ENCODE measurements around the gene PCDHA5.

The PCDHA5 gene

DNA sequence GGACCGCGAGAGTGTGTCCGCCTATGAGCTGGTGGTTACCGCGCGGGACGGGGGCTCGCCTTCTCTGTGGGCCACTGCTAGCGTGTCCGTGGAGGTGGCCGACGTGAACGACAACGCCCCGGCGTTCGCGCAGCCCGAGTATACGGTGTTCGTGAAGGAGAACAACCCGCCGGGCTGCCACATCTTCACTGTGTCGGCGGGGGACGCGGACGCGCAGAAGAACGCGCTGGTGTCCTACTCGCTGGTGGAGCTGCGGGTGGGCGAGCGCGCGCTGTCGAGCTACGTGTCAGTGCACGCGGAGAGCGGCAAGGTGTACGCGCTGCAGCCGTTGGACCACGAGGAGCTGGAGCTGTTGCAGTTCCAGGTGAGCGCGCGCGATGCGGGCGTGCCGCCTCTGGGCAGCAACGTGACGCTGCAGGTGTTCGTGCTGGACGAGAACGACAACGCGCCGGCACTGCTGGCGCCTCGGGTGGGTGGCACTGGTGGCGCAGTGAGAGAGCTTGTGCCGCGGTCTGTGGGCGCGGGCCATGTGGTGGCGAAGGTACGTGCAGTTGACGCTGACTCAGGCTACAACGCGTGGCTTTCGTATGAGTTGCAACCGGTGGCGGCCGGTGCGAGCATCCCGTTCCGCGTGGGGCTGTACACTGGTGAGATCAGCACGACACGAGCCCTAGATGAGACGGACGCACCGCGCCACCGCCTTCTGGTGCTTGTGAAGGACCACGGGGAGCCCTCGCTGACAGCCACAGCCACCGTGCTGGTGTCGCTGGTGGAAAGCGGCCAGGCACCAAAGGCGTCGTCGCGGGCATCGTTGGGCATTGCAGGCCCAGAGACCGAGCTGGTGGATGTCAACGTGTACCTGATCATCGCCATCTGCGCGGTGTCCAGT is 14.5 kb downstream of the PCDHA5 start:
- H3K27ac ChIP-seq (ENCODE audit: extremely low read depth, low read depth, low read length) = no peak overlapping the region
- H3K9me3 ChIP-seq (ENCODE audit: control insufficient read depth, insufficient read depth, low read depth, low read length) = no peaks in the 10 kb centered on the region
- TF ChIP-seq, protein P1, sequence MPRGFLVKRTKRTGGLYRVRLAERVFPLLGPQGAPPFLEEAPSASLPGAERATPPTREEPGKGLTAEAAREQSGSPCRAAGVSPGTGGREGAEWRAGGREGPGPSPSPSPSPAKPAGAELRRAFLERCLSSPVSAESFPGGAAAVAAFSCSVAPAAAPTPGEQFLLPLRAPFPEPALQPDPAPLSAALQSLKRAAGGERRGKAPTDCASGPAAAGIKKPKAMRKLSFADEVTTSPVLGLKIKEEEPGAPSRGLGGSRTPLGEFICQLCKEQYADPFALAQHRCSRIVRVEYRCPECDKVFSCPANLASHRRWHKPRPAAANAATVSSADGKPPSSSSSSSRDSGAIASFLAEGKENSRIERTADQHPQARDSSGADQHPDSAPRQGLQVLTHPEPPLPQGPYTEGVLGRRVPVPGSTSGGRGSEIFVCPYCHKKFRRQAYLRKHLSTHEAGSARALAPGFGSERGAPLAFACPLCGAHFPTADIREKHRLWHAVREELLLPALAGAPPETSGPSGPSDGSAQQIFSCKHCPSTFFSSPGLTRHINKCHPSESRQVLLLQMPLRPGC (tag by site-specific recombination; IDR thresholded peaks at IDR 0.05) = no peak
- TF ChIP-seq ZNF214 (tag by site-specific recombination; IDR thresholded peaks at IDR 0.05; ENCODE audit: borderline replicate concordance) (no peak), BCL11B (tag by site-specific recombination; IDR thresholded peaks at IDR 0.05; ENCODE audit: low read depth) (no peak), ZNF19 (tag by site-specific recombination; IDR thresholded peaks at IDR 0.05; ENCODE audit: low read depth) (no peak), ZNF175 (tag by site-specific recombination; IDR thresholded peaks at IDR 0.05) (no peak), ZNF121 (tag by site-specific recombination; IDR thresholded peaks at IDR 0.05) (no peak), ZNF660 (tag by site-specific recombination; IDR thresholded peaks at IDR 0.05) (no peak)
- TF ChIP-seq, protein P2, sequence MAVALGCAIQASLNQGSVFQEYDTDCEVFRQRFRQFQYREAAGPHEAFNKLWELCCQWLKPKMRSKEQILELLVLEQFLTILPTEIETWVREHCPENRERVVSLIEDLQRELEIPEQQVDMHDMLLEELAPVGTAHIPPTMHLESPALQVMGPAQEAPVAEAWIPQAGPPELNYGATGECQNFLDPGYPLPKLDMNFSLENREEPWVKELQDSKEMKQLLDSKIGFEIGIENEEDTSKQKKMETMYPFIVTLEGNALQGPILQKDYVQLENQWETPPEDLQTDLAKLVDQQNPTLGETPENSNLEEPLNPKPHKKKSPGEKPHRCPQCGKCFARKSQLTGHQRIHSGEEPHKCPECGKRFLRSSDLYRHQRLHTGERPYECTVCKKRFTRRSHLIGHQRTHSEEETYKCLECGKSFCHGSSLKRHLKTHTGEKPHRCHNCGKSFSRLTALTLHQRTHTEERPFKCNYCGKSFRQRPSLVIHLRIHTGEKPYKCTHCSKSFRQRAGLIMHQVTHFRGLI (tag by site-specific recombination; IDR thresholded peaks at IDR 0.05) = no peak
- no peaks in the 10 kb centered on the region for H3K36me3 ChIP-seq (ENCODE audit: control insufficient read depth in 2 of 2, insufficient read depth in 1 of 2, low read length in 2 of 2)
- POLR2A ChIA-PET = no interaction called here
- CTCF ChIA-PET = interaction anchor here (0.5 to 0.6 kb wide), 2 partner anchors 74 to 448 kb away, joined by 3 to 6 read pairs; no protein-coding TSS in a partner anchor
- H3K4me3 ChIP-seq (ENCODE audit: low read depth, low read length) = no peak overlapping the region
- no peaks in the 10 kb centered on the region for H3K4me1 ChIP-seq (ENCODE audit: control insufficient read depth, insufficient read depth, low read length)

DNA sequence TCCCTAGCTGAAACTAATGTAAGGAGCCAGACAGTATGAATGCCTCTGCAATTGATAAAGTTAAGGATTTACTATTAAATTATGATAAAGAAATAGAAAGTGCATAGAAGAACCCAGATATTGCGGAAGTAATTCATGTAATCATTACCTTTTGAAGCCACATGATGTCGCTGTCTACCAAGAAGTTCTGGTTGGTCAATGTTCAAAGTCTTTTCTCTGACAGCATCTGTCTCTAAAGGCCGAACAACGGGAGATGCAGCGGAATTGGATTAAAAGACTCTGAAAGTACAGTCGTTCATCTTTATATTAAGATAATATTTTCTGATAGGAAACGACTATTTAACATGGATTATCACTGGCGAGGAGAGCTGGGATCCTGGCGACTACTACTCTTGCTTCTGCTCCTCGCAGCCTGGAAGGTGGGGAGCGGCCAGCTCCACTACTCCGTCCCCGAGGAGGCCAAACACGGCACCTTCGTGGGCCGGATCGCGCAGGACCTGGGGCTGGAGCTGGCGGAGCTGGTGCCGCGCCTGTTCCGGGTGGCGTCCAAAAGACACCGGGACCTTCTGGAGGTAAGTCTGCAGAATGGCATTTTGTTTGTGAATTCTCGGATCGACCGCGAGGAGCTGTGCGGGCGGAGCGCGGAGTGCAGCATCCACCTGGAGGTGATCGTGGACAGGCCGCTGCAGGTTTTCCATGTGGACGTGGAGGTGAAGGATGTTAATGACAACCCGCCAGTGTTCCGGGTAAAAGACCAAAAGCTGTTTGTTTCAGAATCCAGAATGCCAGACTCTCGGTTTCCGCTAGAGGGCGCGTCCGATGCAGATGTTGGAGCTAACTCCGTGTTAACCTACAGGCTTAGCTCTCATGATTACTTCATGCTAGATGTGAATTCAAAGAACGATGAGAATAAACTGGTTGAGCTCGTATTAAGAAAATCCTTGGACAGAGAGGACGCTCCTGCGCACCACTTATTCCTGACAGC is 19.9 kb downstream of the PCDHA5 start, which contains the start of gene PCDHA8:
PCDHA8 (plus strand) TSS at position 210 of the 985 bp plus-strand sequence; CDS start at position 345, 135 bp downstream.
- H3K4me1 ChIP-seq (ENCODE audit: control insufficient read depth, insufficient read depth, low read length) = no peaks in the 10 kb centered on the region
- TF ChIP-seq ZNF654 (tag by site-specific recombination; IDR thresholded peaks at IDR 0.05; ENCODE audit: low read depth) (peak; percentile 52), OVOL3 (tag by site-specific recombination; IDR thresholded peaks at IDR 0.05) (no peak)
- TF ChIP-seq, protein P3, sequence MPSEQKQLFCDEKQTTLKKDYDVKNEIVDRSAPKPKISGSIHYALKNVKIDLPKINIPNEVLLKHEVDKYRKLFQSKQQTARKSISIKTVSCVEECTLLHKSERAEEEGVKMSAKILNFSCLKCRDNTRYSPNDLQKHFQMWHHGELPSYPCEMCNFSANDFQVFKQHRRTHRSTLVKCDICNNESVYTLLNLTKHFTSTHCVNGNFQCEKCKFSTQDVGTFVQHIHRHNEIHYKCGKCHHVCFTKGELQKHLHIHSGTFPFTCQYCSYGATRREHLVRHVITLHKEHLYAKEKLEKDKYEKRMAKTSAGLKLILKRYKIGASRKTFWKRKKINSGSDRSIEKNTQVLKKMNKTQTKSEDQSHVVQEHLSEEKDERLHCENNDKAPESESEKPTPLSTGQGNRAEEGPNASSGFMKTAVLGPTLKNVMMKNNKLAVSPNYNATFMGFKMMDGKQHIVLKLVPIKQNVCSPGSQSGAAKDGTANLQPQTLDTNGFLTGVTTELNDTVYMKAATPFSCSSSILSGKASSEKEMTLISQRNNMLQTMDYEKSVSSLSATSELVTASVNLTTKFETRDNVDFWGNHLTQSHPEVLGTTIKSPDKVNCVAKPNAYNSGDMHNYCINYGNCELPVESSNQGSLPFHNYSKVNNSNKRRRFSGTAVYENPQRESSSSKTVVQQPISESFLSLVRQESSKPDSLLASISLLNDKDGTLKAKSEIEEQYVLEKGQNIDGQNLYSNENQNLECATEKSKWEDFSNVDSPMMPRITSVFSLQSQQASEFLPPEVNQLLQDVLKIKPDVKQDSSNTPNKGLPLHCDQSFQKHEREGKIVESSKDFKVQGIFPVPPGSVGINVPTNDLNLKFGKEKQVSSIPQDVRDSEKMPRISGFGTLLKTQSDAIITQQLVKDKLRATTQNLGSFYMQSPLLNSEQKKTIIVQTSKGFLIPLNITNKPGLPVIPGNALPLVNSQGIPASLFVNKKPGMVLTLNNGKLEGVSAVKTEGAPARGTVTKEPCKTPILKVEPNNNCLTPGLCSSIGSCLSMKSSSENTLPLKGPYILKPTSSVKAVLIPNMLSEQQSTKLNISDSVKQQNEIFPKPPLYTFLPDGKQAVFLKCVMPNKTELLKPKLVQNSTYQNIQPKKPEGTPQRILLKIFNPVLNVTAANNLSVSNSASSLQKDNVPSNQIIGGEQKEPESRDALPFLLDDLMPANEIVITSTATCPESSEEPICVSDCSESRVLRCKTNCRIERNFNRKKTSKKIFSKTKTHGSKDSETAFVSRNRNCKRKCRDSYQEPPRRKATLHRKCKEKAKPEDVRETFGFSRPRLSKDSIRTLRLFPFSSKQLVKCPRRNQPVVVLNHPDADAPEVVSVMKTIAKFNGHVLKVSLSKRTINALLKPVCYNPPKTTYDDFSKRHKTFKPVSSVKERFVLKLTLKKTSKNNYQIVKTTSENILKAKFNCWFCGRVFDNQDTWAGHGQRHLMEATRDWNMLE (tag by site-specific recombination; conservative IDR thresholded peaks at IDR 0.05; ENCODE audit: low read depth) = no peak
- TF ChIP-seq, protein P4, sequence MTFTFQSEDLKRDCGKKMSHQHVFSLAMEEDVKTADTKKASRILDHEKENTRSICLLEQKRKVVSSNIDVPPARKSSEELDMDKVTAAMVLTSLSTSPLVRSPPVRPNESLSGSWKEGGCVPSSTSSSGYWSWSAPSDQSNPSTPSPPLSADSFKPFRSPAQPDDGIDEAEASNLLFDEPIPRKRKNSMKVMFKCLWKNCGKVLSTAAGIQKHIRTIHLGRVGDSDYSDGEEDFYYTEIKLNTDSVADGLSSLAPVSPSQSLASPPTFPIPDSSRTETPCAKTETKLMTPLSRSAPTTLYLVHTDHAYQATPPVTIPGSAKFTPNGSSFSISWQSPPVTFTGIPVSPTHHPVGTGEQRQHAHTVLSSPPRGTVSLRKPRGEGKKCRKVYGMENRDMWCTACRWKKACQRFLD (tag by site-specific recombination; IDR thresholded peaks at IDR 0.05) = no peak
- no peaks in the 10 kb centered on the region for H3K36me3 ChIP-seq (ENCODE audit: control insufficient read depth in 2 of 2, insufficient read depth in 1 of 2, low read length in 2 of 2)
- H3K9me3 ChIP-seq (ENCODE audit: control insufficient read depth, insufficient read depth, low read depth, low read length) = no peaks in the 10 kb centered on the region
- H3K4me3 ChIP-seq (ENCODE audit: low read depth, low read length) = no peak within 1 kb of the TSS
- ChIA-PET CTCF (interaction anchor here (0.6 to 3.9 kb wide), 23 partner anchors 10 to 326 kb away, joined by 3 to 24 read pairs (median 4); partner anchors contain the start of genes PCDHA10, PCDHA13, PCDHA2 and PCDHA5), POLR2A (no interaction called here)
- H3K27ac ChIP-seq (ENCODE audit: extremely low read depth, low read depth, low read length) = no peak within 1 kb of the TSS
